ENCODE measurements around the gene KCNJ1. TPM values are rescaled to one million over a fixed set of nuclear protein-coding genes. Genes with fewer than 3 reads are reported as not detected.

Gene KCNJ1
- total and polyA plus RNA-seq, 2 donors (not counting 3 experiments of a cell fraction or from before 2014, with no cell fraction given): not detected

- peaks cover 5 to 6% of the 10 kb centered on the region in 2 experiments for H3K27me3 ChIP-seq (ENCODE audit: control insufficient read depth in 2 of 2, insufficient read depth in 2 of 2, low read length in 2 of 2)
- POLR2A ChIA-PET: no interaction called here
These were observed 49.6 kb upstream of the KCNJ1 start for GRCh38 chr11:128916681-128917080.

More at GRCh38 chr11:128916681-128917080, 49.6 kb upstream of the KCNJ1 start:
- no peak overlapping the region for H3K27ac ChIP-seq (ENCODE audit: insufficient read depth, low read depth, low read length)
- TF ChIP-seq POLR2A (IDR thresholded peaks at IDR 0.05; ENCODE audit: low read depth, low read length) (no peak), CTCF (IDR thresholded peaks at IDR 0.05; ENCODE audit: extremely low read depth in 1 of 2, insufficient read depth in 1 of 2, low read depth in 1 of 2, low read length in 2 of 2) (no peak), POLR2AphosphoS5 (IDR thresholded peaks at IDR 0.05; ENCODE audit: insufficient read depth, low read depth, low read length) (no peak), GATA2 (IDR thresholded peaks at IDR 0.05; ENCODE audit: insufficient read depth, insufficient read length, low read depth, low read length) (no peak), MAX (IDR thresholded peaks at IDR 0.05; ENCODE audit: insufficient read depth, insufficient read length) (no peak), FOS (IDR thresholded peaks at IDR 0.05; ENCODE audit: borderline replicate concordance, insufficient read depth, low read length) (no peak), MYC (IDR thresholded peaks at IDR 0.05; ENCODE audit: low read depth, low read length) (no peak)
- no peak overlapping the region for H3K4me3 ChIP-seq (replicated peaks in 1 of 3; ENCODE audit: insufficient read depth in 1 of 3, low read depth in 1 of 3, low read length in 3 of 3)
- no peaks in the 10 kb centered on the region for H3K36me3 ChIP-seq (ENCODE audit: control insufficient read depth in 2 of 2, extremely low read depth in 1 of 2, insufficient read depth in 2 of 2, low read length in 2 of 2)
- CTCF ChIA-PET: interaction anchor here (1.0 kb wide), 1 partner anchor 31 kb away, joined by 3 read pairs; no protein-coding TSS in a partner anchor
- no peaks in the 10 kb centered on the region for H4K20me1 ChIP-seq (replicated peaks; ENCODE audit: control insufficient read depth, extremely low read depth, insufficient read depth, low read length)
- dilution Hi-C loops (cut with MboI; ENCODE audit: extremely low pct_ligation_motif_present, low sequenced_read_pairs) (no loop called here), intact Hi-C loops (cut with micrococcal nuclease) (no loop called here)
- no peak overlapping the region for H3K9ac ChIP-seq (replicated peaks; ENCODE audit: extremely low read depth, insufficient read depth, low read length)
- H3K4me2 ChIP-seq (ENCODE audit: insufficient read depth, low read length): no peak overlapping the region
- no peak overlapping the region for H2AFZ ChIP-seq (ENCODE audit: low read depth, low read length)
- H3K79me2 ChIP-seq (ENCODE audit: control insufficient read depth, insufficient read depth, low read length): no peaks in the 10 kb centered on the region
- FAIRE-seq (no peak), DNase-seq (ENCODE audit: low read depth, low spot score) (no peak)
- no peaks in the 10 kb centered on the region for H3K9me3 ChIP-seq (replicated peaks; ENCODE audit: control insufficient read depth, insufficient read depth, low read length)
- no peaks in the 10 kb centered on the region for H3K9me1 ChIP-seq (replicated peaks; ENCODE audit: control insufficient read depth, extremely low read depth, insufficient read depth, low read length)
- no TSS peak for BruUV-seq (replicated peaks)
- no peaks in the 10 kb centered on the region for H3K4me1 ChIP-seq (ENCODE audit: control insufficient read depth, extremely low read depth, insufficient read depth, low read length)
